ENCODE results near the gene CACNA1D.
A peak's percentile ranks its signal among the peaks of the same experiment; 100 is the strongest.

Gene CACNA1D

GRCh38 chr3:53581671-53582070, 87.3 kb downstream of the CACNA1D start:
- peak; percentile 79 for DNase-seq

- DNase-seq = no peak
Observed at GRCh38 chr3:53583161-53583690, 88.8 kb downstream of the CACNA1D start.

GRCh38 chr3:53585049-53585448, 90.6 kb downstream of the CACNA1D start:
- DNase-seq = no peak

GRCh38 chr3:53585627-53586026, 91.2 kb downstream of the CACNA1D start:
- peak; percentile 26 for DNase-seq

- DNase-seq = no peak
Observed at GRCh38 chr3:53588122-53588521, 93.7 kb downstream of the CACNA1D start.

GRCh38 chr3:53589201-53589600, 94.8 kb downstream of the CACNA1D start:
- no peak for DNase-seq

- no peak for DNase-seq
Observed at GRCh38 chr3:53589806-53590205, 95.4 kb downstream of the CACNA1D start.

- no peak for DNase-seq
Observed at GRCh38 chr3:53590606-53591005, 96.2 kb downstream of the CACNA1D start.

GRCh38 chr3:53591646-53592045, 97.2 kb downstream of the CACNA1D start:
- no peak for DNase-seq

- DNase-seq = no peak
Observed at GRCh38 chr3:53592862-53593261, 98.5 kb downstream of the CACNA1D start.

- no peak for DNase-seq
Observed at GRCh38 chr3:53593611-53594010, 99.2 kb downstream of the CACNA1D start.

GRCh38 chr3:53594276-53594675, 99.9 kb downstream of the CACNA1D start:
- DNase-seq = no peak

GRCh38 chr3:53595660-53596059, 101.2 kb downstream of the CACNA1D start:
- DNase-seq = no peak

GRCh38 chr3:53597136-53597915, 102.9 kb downstream of the CACNA1D start:
- no peak for DNase-seq

GRCh38 chr3:53599771-53600170, 105.4 kb downstream of the CACNA1D start:
- DNase-seq = no peak

GRCh38 chr3:53602866-53603265, 108.5 kb downstream of the CACNA1D start:
- DNase-seq = no peak

GRCh38 chr3:53604232-53604631, 109.8 kb downstream of the CACNA1D start:
- DNase-seq = no peak

- no peak for DNase-seq
Observed at GRCh38 chr3:53606793-53607192, 112.4 kb downstream of the CACNA1D start.

GRCh38 chr3:53612508-53612907, 118.1 kb downstream of the CACNA1D start:
- no peak for DNase-seq

- no peak for DNase-seq
Observed at GRCh38 chr3:53613125-53613524, 118.7 kb downstream of the CACNA1D start.

GRCh38 chr3:53614307-53614706, 119.9 kb downstream of the CACNA1D start:
- DNase-seq = no peak

GRCh38 chr3:53616321-53616720, 121.9 kb downstream of the CACNA1D start:
- DNase-seq = no peak

GRCh38 chr3:53616971-53617892, 122.8 kb downstream of the CACNA1D start:
- DNase-seq = no peak

Measured in RPMI8226 (cell line).